Activated CD8-positive, alpha-beta memory T cell treated with anti-CD3 and anti-CD28 coated beads for 4 hours (primary cell): ENCODE data around the gene PPP1R14B.

Source experiments
- DNase-seq, 2 donors: peaks; one replicate each; pipeline ENCODE4 v3.0.0-alpha.2; 2020; ENCODE audit warnings: low read depth in 2 of 2

Gene PPP1R14B

DNA sequence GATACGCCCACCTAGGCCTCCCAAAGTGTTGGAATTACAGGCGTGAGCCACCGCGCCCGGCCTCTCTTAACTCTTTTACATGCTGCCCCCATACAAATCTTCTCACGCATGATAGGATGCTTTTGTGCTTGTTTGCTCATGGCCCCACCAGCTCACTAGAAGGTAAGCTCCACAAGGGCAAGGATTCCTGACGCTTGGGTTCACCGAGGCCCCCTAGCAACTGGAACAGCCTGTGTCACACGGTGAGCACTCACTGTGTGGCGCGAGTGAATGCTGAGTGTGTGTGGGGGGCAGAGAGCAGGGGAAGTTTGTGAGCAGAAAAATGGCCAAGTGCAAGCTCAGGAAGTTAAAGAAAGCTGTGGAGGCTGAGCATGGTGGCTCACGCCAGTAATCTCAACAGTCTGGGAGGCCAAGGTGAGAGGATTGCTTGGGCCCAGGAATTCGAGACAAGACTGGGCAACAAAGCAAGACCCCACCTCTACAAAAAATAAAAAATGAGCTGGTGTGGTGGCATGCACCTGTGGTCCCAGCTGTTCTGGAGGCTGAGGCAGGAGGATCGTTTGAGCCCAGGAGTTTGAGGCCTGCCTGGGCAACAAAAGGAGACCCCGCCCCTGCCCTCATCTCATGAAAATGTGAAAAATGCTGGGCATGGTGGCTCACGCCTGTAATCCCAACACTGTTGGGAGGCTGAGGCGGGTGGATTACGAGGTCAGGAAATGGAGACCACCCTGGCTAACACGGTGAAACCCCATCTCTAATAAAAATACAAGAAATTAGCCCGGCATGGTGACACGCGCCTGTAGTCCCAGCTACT is 35.4 kb upstream of the PPP1R14B start:
- DNase-seq = no peak

DNA sequence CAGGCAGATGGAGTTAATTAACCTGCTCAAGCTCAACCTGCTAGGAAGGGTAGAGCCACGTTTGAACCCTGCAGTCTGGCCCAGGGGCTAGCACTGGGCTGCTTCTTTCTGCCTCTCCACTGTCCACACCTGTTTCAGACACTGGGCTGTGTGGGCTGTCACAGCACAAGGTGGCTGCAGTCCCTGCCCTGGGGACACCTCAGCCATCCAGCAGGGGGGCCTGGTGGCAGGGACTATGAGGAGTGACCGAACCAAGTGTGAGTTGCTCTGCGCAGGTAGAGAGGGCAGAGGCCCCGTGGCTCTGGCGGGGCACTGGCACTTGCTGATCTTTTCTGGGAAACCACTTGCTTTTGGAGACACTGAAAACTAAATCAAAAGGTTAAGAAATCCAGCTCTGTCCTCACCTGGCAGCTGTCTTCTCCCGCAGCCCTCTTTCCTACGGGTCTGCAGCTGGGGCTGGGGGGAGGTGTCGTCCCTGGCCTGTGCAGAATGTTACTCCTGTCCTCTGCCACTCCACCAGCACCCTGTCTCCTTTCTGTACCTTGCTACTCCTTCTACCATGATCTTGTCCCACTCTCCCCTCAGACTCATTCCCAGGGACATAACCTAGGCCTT is 31.9 kb upstream of the PPP1R14B start:
- DNase-seq = no peak

DNA sequence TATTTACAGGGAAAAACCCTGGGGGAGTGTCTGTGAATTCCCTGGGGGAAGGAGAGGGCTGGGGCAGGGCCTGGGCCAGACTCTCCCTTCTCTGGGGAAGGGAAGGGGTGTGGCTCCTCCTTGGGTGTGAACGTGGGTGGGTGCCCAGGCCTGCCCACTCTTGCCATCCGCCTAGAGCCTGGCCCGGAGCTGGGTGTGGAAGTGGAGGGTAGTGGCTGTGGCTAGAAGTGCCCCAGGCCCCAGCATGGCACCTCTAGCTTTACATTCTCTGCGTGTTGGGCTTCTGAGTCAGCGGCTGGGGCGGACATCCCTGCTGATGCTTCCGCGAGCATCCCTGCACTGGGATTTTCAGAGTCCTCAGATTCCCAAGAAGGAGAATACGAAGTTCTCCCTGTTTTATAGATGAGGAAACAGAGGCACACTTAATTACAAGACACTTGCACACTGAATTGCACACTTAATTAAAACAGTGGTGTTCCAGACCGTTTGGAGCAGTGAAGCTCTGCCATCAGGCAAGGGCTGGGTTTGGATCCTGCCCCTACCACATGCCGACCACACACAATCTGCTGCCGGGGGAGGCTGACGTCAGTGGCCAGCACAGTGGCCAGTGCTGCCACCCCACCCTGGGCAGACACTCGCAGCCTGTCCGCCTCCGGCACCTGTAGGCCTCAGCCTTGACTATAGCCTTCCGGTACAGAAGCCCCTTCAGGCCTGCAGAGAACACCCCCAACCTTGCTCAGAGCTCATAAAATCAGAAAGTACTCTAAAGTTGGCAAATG is 30.1 kb upstream of the PPP1R14B start:
- no peak for DNase-seq

DNA sequence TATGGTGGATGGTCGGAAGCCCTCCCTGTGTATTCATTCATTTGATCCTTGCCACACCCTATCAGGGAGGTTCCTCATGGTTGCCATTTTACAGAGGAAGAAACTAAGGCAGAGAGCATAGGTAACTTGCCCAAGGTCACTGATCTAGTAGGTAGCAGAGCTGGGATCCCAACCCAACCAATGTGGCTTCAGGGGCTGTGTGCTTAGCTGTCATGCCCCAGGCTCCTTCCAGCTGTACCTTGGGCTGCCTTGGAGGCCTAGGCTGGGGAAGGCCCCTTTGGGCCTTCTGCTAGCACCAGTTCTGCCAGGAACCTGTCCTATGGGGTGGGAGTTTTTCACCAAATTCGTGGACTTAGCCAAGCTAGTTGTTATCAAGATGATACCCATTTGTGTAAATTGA is 29.1 kb upstream of the PPP1R14B start:
- no peak for DNase-seq

- no peak for DNase-seq
Measured at GRCh38 chr11:64275031-64275800, 28.5 kb upstream of the PPP1R14B start.

GRCh38 chr11:64269540-64270220 is 22.9 kb upstream of the PPP1R14B start:
- peak; percentile 94 to 96 for DNase-seq

DNA sequence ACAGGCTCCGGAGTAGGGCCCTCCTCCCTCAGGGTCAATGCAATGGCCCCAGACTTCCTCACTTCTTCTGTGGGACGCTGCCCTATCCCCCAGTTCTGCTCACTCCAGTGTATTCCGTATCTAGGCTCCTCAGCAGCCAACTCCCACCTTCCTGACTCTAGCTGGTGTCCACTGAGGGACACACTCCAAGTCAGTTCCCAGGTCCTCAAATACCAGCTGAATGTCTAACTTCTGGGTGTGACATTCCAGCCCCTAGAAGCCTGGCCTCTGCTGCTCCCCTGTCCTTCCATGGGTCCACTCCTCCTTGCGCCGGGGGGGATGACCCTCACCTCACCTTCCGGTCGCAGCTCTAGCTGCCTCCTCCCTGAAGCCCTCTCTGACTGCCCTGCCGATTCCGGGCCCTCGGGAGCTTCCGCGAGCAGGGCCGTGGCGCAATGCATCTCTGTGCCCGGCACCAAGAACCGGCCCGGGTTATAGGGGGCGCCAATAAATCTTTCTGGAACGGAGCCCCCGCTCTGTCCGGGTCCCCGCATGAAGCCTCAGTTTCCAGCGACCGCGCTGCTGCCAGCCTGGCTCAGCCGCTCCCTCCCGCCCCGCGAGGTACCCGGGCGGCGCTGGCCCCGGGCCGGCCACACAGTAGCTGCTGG is 22.3 kb upstream of the PPP1R14B start:
- DNase-seq = no peak

DNA sequence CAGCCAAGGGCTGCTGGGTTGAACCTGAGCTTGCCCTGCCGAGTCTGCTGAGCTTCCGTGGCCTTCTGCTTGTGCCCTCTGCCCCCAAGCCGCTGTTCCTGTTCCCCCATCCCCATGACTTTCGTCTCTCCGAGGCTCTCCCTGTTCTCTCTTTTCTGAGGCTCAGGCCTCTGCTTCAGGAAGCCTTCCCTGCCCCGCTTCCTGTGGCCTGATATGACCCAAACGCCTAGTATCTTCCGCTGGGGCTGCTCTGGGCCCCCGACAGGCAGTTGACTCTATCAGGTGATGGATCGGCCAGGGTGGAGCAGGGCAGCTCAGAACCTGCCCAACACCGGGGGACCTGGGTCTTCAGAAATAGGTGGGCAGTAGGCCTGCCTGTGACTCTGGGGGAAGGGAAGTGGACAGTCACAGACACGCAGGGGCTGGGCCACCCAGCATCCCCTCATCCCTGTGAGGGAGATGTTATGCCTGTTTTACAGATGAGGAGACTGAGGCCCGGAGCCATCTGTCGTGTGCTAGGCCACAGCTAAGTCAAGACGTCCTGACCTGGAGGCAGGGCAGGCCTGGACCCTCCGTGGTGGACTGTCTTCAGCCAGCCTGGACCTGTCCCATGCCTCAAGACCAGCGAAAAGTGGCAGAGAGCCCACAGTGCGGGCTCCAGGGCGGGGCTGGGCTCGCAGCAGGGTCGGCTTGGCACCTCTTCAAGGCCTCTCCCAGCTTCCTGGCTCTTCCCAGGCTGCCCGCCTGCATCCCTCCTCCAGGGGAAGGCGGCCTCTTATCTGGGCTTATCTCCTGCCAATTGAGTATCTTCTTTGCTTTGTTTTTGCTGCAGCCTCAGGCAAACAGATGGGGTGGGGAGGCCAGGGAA is 21.5 kb upstream of the PPP1R14B start:
- DNase-seq = no peak

DNA sequence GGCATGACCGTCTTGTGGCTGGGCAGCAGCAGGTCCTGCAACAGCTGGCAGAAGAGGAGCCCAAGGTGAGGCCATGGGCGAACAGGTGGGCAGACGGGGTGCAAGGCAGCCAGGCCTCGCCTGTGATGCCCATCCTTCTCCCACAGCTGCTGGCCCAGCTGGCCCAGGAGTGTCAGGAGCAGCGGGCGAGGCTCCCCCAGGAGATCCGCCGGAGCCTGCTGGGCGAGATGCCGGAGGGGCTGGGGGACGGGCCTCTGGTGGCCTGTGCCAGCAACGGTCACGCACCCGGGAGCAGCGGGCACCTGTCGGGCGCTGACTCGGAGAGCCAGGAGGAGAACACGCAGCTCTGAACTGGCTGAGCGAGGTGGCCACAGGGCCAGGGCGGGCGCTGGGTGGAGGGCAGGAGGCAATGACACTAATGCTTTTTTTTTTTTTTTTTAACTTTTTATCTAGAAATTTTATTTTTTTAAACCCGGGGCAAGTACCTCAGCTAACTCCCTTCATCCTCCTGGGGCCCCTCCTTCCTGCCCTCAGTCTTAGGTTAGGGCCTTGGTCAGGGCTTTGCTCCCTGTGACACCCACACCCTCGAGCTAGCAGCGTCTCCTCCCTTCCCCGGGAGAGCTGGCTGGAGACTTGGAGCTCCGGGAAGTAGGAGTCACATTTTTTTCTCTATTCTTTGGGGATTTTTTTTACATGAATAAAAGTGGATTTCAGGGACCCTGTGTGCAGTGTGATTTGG is 20.6 kb upstream of the PPP1R14B start:
- DNase-seq = no peak

- DNase-seq = no peak
Measured at GRCh38 chr11:64266339-64266738, 19.6 kb upstream of the PPP1R14B start.

DNA sequence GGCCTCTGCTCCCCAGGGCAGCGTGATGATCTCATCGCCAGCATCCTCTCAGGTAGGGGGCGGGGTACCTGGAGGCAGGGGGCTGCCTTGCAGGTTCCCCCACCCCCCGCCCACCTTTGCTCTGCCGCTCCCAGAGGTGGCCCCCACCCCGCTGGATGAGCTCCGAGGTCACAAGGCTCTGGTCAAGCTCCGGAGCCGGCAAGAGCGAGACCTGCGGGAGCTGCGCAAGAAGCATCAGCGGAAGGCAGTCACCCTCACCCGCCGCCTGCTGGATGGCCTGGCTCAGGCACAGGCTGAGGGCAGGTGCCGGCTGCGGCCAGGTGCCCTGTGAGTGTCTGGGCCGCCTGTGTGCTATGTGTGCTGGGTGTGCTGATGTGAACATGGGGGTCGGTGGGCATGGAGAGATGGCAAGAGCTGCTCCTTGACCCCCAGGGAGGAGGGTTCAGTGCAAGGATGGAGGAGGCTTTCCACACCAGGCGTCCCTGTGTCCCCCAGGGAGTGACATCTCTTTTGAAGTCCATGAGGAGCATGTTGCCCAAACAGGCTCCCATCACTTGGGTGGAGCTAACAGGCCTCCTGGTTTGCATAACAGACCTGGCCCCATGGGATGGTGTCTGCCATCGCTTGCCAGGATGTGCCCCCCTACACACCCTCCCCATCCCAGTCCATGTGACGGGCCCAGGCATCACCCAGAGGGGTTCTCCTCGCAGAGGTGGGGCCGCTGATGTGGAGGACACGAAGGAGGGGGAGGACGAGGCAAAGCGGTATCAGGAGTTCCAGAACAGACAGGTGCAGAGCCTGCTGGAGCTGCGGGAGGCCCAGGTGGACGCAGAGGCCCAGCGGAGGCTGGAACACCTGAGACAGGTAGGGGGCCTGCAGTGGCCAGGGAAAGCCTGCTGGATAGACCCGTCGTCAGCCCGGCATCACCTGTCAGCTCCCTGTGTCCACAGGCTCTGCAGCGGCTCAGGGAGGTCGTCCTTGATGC is 18.7 kb upstream of the PPP1R14B start:
- DNase-seq = no peak

DNA sequence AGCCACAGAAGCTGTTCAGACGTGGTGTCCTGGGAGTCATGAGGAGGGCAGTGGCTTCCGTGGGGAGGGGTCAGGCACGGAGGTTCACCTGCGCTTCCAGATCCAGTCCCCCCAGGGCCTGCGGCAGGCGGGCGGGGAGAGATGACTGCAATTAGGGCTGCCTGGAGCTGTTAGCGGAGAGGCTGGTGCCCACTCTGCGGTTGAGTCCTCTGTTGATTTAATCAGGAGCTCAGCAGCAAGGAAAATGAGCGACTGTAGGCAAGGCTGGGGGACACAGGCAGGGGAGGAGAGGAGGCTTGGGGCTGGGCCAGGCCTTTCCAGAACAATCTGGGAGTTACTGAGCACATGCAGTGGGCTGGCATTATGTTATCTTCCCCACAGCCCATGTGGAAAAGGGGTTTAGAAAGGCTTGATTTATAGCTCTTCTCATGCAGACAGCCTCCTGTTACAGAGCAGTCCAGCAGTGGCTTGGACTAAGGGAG is 17.7 kb upstream of the PPP1R14B start:
- no peak for DNase-seq

GRCh38 chr11:64263947-64264317 is 17.2 kb upstream of the PPP1R14B start:
- DNase-seq = no peak

GRCh38 chr11:64263021-64263946 is 16.5 kb upstream of the PPP1R14B start:
- no peak for DNase-seq

- DNase-seq = no peak
Measured at GRCh38 chr11:64262271-64263002, 15.7 kb upstream of the PPP1R14B start.

DNA sequence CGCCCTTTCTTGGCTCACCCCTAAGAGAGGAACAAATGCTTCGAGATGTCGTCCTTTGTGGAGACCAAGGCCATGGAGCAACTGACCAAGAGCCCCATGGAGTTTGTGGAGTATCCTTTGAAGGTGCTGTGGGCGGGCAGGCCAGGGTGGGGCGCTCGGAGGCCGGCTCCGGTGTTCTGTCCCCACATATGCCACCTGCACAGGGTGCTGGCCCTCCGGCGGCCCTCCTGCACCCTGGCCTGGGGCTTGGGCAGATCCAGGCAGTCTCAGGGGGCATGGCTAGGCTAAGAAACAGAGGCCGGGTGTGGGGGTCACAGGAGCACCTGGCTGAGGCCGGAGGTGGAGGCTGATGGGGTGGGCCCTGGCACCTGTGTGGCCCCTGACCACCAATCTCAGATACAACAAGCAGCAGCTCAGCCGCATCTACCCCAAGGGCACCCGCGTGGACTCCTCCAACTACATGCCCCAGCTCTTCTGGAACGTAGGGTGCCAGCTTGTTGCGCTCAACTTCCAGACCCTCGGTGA is 14.9 kb upstream of the PPP1R14B start:
- no peak for DNase-seq
